Activated CD4-positive, alpha-beta T cell treated with anti-CD3 and anti-CD28 coated beads, Interleukin-2, Interleukin-6, amounts not matched to agents 100 ng/mL and 50 ng/mL, durations not matched to agents 16 hours and 8 hours (primary cell): ENCODE results near the gene LRRC27.
A peak's percentile ranks its signal among the peaks of the same experiment; 100 is the strongest.
"Not testable (repeated sequence)": the region's sequence is repeated elsewhere in the genome, so short reads cannot be mapped to it uniquely, and the experiment has no call there.

Experiments
- DNase-seq: peaks from one replicate; pipeline ENCODE4 v3.0.0-alpha.2; 2020

LRRC27 gene

GRCh38 chr10:132316133-132316532 lies 15.9 kb upstream of the LRRC27 start:
- no peak for DNase-seq

GRCh38 chr10:132317477-132317876 lies 14.5 kb upstream of the LRRC27 start:
- not testable (repeated sequence) for DNase-seq

- DNase-seq = peak; percentile 90
Measured at GRCh38 chr10:132319853-132320653, 11.9 kb upstream of the LRRC27 start.

GRCh38 chr10:132320654-132321469 lies 11.1 kb upstream of the LRRC27 start:
- DNase-seq = no peak

GRCh38 chr10:132321726-132322125 lies 10.3 kb upstream of the LRRC27 start:
- DNase-seq = no peak

- peak; percentile 45 for DNase-seq
Measured at GRCh38 chr10:132322586-132323048, 9.4 kb upstream of the LRRC27 start.

GRCh38 chr10:132324186-132324585 lies 7.8 kb upstream of the LRRC27 start:
- DNase-seq = no peak

GRCh38 chr10:132326344-132326889 lies 5.6 kb upstream of the LRRC27 start:
- DNase-seq = no peak

- DNase-seq = peak; percentile 44
Measured at GRCh38 chr10:132326925-132327324, 5.1 kb upstream of the LRRC27 start.

GRCh38 chr10:132328106-132328505 lies 3.9 kb upstream of the LRRC27 start:
- no peak for DNase-seq

GRCh38 chr10:132328738-132329137 lies 3.3 kb upstream of the LRRC27 start:
- no peak for DNase-seq

- peak; percentile 74 for DNase-seq
Measured at GRCh38 chr10:132329565-132330485, 2.2 kb upstream of the LRRC27 start.

GRCh38 chr10:132330486-132330833 lies 1.5 kb upstream of the LRRC27 start:
- no peak for DNase-seq

- no peak for DNase-seq
Measured at GRCh38 chr10:132332433-132332754, 401 bp downstream of the LRRC27 start.

- DNase-seq = no peak
Measured at GRCh38 chr10:132333386-132333785, 1.4 kb downstream of the LRRC27 start.

GRCh38 chr10:132334631-132335188 lies 2.7 kb downstream of the LRRC27 start:
- no peak for DNase-seq

- no peak for DNase-seq
Measured at GRCh38 chr10:132335189-132336063, 3.4 kb downstream of the LRRC27 start.

GRCh38 chr10:132336064-132336746 lies 4.2 kb downstream of the LRRC27 start:
- DNase-seq = no peak

- peak; percentile 19 for DNase-seq
Measured at GRCh38 chr10:132336919-132337407, 5.0 kb downstream of the LRRC27 start.

GRCh38 chr10:132337854-132338253 lies 5.9 kb downstream of the LRRC27 start:
- not testable (repeated sequence) for DNase-seq

GRCh38 chr10:132338876-132339275 lies 6.9 kb downstream of the LRRC27 start:
- no peak for DNase-seq
